GM21576 (cell line): Measurements from ENCODE around the gene NRXN3.

Experiments used
- ATAC-seq: cut with Tn5 transposase; IDR thresholded peaks from one replicate; pipeline ENCODE4 v1.9.1; 2021; ENCODE audit warnings: mild to moderate bottlenecking, moderate library complexity; ENCODE audit not compliant: unreplicated experiment

Gene NRXN3

DNA sequence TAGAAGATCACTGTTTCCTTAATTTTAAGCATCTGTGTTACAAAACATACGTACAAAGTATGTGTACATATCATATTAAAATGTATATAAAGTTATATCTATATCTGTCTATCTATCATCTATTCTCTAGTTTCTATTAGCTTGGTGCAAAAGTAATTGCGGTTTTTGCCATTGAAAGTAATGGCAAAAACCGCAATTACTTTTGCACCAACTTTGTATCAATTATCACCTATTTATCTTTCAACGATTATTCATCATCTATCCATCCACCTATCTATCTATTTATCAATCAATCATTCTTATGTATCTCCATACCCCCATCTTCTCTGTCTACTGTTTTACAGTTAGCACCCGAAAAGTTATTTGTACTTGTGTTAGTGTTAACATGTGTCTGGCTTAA lies 447.6 kb downstream of the NRXN3 start:
- no peak for ATAC-seq

DNA sequence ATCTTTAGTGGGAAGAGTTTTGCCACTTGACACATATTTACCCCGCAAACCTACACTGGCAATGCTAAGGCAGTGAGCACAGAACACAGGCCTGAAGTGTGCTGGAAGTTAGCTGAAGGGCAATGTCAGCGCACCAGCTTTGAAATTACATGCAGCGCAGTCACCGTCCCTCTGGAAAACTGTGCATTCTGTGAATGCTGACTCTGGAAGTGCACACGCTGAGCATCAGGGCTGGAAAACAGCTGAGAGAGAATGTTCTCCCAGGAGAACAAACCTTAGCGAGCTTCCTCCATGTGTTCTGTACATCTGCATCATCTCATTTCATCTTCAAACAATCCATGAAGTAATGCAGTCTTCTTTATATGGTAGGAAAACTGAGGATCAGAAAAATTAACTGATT lies 448.2 kb downstream of the NRXN3 start:
- no peak for ATAC-seq

DNA sequence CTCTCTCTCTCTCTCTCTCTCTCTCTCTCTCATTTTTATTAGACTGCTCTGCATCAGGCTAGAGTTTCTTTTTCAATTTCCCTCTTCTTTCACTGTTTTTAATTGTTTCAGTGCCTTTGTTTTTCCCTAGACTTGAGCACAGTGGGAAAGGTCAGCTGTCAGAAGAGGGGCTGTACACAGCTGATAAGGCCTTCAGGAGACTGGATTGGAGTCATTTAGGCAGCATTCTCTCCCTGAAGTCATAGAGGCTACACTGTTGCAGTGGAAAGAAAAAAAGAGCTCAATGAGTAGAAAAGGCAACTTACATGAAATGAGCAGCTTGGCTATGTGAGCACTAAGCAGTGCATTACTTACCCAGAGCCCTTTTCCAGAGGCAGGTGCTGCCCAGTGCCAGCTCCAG lies 456.9 kb downstream of the NRXN3 start:
- no peak for ATAC-seq

DNA sequence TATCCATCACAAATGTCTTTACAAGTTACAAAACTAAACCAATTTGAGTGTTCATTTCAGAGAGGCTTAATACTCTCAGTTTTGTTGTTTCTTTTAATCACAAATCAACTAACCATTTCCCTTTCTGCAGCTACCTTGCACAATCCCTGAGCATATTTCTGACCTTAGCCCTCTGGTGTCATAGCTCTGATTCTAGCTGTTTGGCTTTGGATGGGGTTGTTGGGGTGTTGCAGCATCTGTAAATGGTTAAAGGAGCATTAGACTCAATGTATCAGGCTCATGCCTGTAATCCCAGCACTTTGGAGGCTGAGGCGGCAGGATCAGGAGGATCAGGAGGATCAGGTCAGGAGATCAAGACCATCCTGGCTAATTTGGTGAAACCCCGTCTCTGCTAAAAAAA lies 461.4 kb downstream of the NRXN3 start:
- ATAC-seq: no peak

DNA sequence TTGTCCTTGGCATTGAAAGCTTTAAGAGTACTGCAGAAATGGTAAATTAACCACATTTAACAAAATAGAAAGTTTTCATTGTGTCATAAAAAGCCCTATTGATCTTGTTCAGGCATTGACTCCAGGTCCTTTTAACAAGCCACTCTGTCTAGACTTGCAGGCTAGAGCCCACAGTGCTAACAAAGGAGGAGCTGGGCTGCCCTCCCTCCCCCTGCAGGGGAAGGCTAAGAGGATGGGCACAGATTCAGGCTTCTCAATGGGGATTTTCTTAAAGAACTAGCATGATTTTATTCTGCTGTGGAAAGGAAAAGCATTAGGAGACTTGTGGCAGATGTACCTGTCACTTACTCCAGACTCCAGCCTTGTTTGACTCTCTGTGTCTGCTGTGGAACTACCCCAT lies 463.6 kb downstream of the NRXN3 start:
- ATAC-seq: no peak

DNA sequence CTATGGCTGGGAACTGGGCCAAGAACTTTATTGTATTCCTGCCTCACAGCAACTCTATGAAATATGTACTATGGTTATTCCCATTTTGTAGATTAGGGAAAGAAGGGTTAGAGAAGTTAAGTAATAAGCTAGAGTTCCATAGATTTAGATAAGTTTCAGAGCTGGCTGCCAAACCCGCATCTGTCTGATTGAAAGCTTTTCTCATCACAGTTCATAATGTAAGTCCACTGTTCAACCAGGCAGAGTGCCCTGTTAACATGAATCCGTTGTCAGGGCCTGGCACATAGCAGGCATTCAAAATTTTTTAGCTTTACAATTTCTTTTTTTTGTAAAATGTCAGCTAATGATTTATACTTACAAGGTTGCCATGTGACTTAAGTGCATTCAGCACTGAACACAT lies 467.3 kb downstream of the NRXN3 start:
- ATAC-seq: no peak

DNA sequence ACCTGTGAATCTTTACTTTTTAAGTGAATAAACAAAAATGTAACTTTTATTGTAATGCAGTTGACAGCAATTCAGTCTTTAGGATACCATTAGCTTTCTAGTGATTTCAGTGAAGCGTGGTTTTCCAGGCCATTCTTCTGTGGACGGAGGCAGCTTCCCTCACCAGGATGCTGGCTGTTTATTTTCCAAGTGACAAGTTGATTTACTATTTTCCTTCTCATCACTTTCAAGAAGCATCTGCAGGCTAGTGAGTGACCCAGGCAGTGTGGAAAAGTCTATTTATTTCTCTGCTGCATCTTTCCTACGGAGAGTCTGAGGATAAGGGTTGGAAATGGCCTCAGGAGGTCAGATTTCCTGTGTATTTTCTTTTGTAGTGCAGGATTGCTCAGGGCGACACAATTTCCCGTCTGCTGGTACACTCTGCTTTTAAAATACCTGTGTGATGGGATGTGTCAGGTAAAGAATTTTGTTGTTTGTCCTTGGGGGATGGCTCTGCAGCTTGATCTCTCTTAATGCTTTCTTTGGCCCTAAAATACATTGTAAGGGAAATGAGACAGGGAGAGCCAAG lies 467.8 kb downstream of the NRXN3 start:
- no peak for ATAC-seq

DNA sequence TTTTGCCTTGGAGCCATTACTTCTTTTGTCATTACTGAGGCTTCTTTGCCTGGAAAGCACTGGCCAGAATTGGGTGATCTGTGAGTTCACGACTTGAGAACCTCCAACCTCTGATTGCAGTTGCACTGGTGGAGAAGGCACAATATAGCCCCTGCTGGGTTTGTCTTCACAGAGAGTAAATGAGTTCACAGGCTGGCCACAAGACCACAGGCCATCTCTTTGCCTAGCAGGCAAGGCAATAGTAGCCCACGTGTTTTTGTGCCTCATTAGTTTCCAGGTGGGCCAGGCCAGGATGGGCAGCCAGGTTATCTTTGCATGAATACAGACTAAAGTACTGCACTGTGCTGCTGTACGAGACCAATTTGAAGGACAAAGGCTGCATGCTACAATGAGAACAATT lies 468.8 kb downstream of the NRXN3 start:
- no peak for ATAC-seq

DNA sequence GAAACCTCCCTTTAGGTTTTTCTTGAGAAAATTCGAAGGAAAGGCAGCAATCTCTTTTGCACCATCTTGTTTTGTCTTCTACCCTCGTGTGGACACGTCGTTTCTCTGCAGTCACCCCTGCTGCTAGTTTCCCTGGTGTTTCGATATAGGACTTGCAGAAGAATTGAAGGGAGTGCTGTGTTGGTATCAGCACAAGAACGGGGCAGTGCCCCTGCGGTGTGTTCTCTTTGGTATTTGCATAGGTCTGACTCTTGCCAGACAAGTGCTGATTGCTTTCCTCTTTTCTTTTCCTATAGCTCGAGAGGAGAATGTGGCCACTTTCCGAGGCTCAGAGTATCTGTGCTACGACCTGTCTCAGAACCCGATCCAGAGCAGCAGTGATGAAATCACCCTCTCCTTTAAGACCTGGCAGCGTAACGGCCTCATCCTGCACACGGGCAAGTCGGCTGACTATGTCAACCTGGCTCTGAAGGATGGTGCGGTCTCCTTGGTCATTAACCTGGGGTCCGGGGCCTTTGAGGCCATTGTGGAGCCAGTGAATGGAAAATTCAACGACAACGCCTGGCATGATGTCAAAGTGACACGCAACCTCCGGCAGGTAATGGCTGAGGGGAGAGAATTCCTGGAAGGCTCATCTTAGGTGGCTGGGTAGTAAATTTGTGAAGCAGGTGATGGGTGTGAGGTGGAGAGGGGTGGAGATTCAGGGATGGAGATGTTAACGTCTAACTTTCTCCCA lies 474.8 kb downstream of the NRXN3 start:
- no peak for ATAC-seq

DNA sequence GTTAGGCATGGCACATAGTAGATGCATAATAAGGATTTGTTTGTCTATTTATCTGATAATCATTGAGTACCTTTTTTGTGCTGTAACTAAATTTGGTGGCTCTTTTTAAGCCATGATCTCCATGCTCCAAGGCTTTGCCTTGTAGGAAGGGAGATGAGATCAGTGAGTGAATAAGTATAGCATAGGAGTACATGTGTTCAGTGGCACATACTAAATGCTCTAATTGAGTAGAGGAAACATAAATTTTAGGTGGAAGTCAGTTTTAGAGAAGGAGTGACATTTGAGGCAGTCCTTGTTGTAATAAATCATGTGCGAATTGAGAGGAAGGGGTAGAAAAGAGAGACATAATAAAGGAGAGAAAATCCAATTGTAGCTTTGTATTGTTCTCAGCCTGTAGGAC lies 482.6 kb downstream of the NRXN3 start:
- ATAC-seq: no peak

DNA sequence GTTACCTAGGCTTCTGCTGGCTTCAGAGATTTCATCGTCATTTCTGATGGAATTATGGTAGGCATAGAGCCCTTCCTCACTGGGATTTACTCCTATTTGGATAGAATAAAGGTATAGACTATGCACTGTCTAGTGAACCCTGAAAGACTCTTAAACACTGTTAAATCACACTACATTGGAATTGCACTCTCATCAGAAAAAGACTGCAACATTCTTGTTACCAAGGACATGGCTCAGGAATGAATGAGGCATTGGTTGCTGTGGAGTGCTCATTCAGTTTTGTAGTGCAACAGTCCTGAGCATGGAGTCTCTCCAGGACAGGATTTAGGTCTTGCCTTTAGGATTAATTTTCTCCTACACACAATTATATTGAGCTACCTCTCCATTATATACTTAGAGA lies 483.0 kb downstream of the NRXN3 start:
- ATAC-seq: no peak

DNA sequence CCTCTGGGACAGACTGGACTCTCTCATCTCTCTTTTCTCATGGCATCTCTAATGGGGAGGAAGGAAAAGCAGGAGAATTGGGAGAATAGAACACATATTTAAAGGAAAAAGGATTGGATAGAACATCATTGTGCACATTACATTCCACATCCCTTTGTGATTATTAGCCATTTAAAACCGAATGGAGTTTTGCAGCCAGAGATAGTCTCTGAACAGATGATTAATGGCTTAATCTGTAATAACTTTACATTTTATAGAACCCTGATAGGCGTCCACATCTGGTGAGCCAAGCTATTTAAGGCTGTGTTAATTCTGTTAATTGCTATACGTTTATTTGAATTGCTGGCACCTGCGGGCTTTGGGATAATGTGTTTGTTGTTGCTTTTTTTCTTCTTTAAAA lies 487.3 kb downstream of the NRXN3 start:
- ATAC-seq: no peak

DNA sequence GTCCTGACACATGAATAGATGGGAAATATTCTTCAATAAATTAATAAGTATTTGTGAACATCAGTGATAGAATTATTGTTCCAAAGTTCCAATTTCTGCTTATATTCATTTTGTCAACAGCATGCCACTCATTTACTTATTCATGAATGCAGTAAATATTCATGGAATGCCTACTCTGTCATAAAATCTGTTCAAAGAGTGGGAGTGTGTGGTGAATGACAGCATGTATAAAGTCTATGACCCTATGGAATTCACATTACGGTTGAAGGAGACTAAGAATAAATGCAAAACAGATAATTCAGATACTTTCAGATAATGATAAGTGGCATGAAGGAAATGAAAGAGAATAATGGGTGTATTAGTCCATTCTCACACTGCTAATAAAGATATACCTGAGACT lies 494.7 kb downstream of the NRXN3 start:
- ATAC-seq: no peak

DNA sequence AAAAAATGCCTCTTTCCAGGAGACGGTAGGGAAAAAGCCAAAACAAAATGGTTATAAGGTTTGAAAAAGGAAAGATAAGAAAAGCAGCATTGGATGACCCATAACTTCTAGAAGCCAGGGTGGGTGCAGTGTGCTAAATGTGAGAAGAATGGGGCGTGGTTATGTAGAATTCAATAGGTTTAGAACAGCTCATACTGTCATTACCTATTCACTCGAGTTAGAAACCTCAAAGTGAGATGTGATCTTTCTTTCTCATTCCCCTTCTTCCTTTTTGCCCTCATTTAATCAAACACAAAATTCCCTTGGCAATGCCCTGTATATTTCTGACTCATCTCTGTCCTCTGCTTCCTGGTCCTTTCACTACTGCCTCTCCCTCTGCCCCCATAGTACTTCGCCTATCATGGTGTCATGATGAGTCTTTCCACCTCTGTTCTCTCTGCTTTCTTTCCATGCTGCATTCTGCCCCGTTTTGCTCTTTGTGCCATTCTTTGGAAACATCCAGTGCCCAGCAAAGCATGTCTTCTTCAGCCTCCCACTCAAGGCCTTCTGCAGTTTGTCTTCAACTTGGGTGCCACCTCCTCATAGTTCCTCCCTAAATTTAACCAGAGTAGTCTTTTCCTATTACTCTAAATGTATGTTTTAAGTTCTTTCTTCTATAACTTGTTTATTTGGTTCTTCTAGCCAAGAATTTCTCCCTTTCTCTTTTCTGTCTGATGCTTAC lies 496.3 kb downstream of the NRXN3 start:
- no peak for ATAC-seq

DNA sequence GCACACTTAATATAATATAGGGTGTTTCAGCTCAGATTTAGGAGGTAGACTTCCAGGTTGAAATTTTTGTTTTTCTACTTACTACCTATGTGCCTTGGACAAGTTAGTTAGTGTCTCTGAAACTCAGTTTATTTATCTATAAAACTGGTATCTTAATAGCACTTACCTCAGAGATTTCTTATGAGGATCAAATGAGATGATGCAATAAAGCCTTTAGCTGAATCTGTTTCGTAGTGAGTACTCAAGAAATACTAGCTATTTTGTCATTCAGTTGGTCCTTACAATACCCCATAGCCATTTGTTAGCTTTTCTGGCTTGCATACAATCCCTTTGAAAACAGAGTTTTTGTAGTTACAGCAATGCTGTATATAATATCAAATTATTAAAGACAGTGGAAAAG lies 497.0 kb downstream of the NRXN3 start:
- ATAC-seq: no peak

DNA sequence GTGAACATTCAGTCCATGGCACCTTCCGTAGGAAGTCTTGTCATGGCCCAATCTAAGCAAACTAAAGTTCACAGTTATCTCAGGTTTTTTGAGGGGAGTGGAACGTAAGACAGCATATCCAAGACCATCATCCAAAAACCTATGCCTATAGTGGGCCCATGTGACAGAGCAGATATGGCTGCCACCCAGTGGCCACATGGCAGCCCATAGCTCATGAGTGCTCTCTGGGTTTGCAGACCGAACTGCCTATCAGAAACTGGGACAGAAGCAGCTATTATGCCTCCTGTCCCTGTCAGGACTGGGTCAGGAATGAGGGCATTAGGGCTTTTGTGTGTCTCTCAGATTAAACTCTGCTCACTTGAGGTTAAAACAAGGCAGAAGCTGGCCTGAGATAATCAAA lies 503.7 kb downstream of the NRXN3 start:
- no peak for ATAC-seq

DNA sequence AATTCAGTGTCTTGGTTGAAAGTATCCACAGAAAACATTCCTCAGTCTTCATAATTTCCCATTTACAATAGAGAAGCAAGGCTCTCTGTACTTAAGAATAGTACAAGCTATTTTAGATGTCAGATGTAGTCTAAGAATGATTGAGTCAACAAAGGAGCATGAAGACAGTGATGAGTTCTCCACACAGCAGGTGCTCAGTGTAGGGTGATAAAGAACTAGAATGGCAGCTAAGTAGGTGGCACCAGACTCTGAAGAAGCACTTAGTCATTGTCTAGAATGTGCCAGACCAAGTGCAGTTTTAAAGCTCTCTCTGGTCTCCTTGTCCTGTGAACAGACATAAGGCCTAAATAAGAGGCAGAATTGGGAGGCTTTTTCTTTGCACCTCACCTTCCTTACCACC lies 504.6 kb downstream of the NRXN3 start:
- no peak for ATAC-seq

DNA sequence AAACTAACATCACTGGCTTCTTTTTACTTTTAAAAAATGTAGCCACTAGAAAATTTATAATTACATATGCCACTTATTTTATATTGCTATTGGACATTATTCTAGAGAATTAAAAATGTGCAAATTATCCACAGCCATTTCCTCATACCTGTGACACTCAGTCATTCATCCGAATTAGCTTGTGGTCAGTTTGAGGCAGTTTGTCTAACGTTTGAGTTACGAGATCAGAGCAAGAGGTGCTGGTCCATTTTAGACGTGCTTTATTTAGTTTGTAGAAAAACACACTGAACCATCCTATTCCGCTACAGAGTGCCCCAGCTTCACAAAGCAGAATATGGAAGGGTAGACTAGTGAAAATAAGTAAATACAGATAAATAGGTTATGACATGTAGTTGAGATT lies 513.0 kb downstream of the NRXN3 start:
- no peak for ATAC-seq

DNA sequence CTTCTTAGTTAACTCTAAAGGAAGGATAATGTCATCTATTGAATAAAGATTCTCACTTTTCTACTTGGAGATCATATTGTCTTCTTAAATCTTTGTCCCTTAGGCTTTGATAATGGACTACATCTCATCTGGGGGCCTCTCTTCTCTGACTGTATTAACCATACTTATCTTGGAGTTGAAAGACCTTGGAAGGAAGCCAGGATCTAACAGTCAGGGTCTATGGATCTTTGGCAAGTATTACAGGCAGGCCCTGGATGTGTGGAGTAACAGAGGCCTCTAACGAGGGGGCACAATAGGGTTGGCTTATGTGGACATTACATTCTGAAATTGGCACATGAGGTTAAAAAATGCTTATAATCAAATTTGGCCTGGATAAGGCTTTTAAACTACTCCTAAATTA lies 513.8 kb downstream of the NRXN3 start:
- ATAC-seq: no peak

DNA sequence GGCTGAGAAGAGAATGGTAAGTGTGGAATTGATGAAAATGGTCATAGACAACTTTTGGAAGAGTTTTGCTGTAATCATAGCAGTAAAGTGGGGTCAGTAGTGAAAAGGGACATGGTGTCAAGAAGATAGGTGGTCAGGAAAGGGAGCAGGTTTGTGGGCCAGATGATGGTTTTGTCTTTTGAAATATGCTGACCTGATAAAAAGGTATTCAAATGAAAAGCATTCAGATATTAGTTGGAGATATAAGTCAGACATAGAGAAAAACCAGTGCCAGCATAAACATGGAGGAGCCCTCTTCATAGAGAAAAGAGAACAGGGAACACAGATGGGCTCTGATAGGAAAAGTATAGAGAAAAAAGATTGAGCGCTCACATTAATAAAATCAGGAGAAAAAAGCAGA lies 518.3 kb downstream of the NRXN3 start:
- ATAC-seq: no peak

DNA sequence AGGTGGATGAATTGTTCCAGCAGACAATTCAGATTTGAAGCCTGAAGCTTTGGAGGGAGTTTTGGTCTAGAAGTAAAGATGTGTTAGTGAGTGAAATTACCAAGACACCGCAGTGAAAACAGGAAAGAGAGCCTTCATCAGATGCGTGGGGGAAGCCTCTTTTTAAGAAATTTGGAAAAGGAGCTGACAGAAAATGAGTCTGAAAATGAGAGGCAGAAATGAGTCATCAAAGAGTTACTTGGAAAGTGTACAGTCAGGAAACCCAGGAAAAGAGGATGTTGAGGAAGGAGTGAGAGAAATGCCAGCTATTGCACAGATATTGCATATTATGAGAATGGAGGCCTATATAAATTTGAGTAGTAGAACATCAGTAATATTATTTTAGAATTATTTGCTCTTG lies 520.7 kb downstream of the NRXN3 start:
- no peak for ATAC-seq

DNA sequence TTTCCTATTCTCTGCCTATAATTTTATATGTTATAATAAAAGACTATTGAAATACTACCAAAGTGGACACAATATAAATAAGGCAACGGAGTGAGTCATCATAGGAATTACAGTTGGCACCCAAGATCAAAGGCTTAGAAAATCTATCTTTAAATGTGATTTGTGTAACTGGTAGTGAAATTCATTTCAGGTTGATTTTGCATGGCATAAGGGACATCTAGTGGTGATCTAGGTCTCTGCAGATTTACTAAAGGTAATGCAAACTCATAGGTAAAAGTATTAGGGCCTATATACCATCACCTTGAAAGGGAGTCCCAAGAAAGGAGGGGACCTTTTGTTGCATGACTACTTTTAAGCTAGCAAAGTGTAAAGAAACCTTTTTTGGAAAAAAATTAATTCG lies 527.2 kb downstream of the NRXN3 start:
- no peak for ATAC-seq
